Osteoblast (primary cell): Measurements from ENCODE around the gene HMCES. TPM values are rescaled to one million over a fixed set of nuclear protein-coding genes. Genes with fewer than 3 reads are reported as not detected.

Source experiments
- DNase-seq: peaks from one replicate; pipeline ENCODE4 v3.0.0; 2011; ENCODE audit warnings: low spot score, mixed read lengths; ENCODE audit not compliant: insufficient read length; ENCODE audit errors: missing footprints
- H2AFZ ChIP-seq: 2 replicates; pipeline ENCODE4 v1.6.0; 2011; ENCODE audit warnings: mild to moderate bottlenecking, low read length
- H3K27ac ChIP-seq: 2 replicates; pipeline ENCODE4 v1.5.1; 2011; ENCODE audit warnings: mild to moderate bottlenecking, low read depth, low read length, moderate library complexity
- H3K27me3 ChIP-seq: 2 replicates; pipeline ENCODE4 v1.6.0; 2012; ENCODE audit warnings: mild to moderate bottlenecking, control low read depth, inconsistent platforms, low read length, moderate library complexity; ENCODE audit not compliant: insufficient read depth
- H3K36me3 ChIP-seq: 2 replicates; pipeline ENCODE4 v1.5.1; 2011; ENCODE audit warnings: mild to moderate bottlenecking, low read length, control low read depth, moderate library complexity; ENCODE audit not compliant: insufficient read depth
- H3K4me1 ChIP-seq: 2 replicates; pipeline ENCODE4 v1.5.1; 2011; ENCODE audit warnings: mild to moderate bottlenecking, low read length, control low read depth, moderate library complexity; ENCODE audit not compliant: insufficient read depth
- H3K4me2 ChIP-seq: 2 replicates; pipeline ENCODE4 v1.6.0; 2011; ENCODE audit warnings: mild to moderate bottlenecking, low read length; ENCODE audit not compliant: insufficient read depth
- H3K4me3 ChIP-seq: fragments of 200-600 bp; sonication (generic); 3 replicates; pipeline ENCODE4 v1.5.1; 2012; ENCODE audit warnings: mild to moderate bottlenecking, low read length, inconsistent platforms; ENCODE audit not compliant: insufficient read depth
- H3K79me2 ChIP-seq: 2 replicates; pipeline ENCODE4 v1.6.0; 2012; ENCODE audit warnings: mild to moderate bottlenecking, low read length, control low read depth, inconsistent platforms; ENCODE audit not compliant: insufficient read depth
- H3K9me3 ChIP-seq: 2 replicates; pipeline ENCODE4 v1.5.1; 2011; ENCODE audit warnings: low read depth, low read length, control low read depth
- H4K20me1 ChIP-seq: 2 replicates; pipeline ENCODE4 v1.6.0; 2012; ENCODE audit warnings: mild to moderate bottlenecking, low read length, control low read depth; ENCODE audit not compliant: insufficient read depth
- CTCF ChIP-seq: IDR thresholded peaks from 2 replicates; pipeline ENCODE4 v1.5.1; 2011; ENCODE audit warnings: mild to moderate bottlenecking, low read depth, low read length, moderate library complexity; ENCODE audit errors: extremely low read depth
- total RNA-seq: library from RNA; depleted of rRNA; stranded (reverse); fragments of >200 nt; gene quantifications from 2 replicates; pipeline ENCODE4 v1.2.3, GENCODE V29; 2012

The HMCES gene
- 10.5 and 11.8 TPM in 2 replicates for total RNA-seq

- Histone ChIP-seq H3K36me3 (peaks cover 43% of the 10 kb centered on the region), H3K4me1 (peaks cover 17% of the 10 kb centered on the region), H3K27me3 (no peaks in the 10 kb centered on the region), H3K4me2 (peak within 1 kb of the TSS; percentile 89), H3K79me2 (peaks cover 19% of the 10 kb centered on the region), H3K27ac (peak within 1 kb of the TSS; percentile 77), H3K4me3 (peak within 1 kb of the TSS; percentile 81), H4K20me1 (peaks cover 18% of the 10 kb centered on the region), H3K9me3 (no peaks in the 10 kb centered on the region), H2AFZ (peak within 1 kb of the TSS; percentile 77)
- peak; percentile 97 for DNase-seq
- TF ChIP-seq CTCF, result no peak
Measured at GRCh38 chr3:129278439-129278965, at the start of gene HMCES. Gene HMCES (plus strand): TSS chr3:129278870. CDS start chr3:129279733, 863 bp downstream.

- Histone ChIP-seq H3K4me2 (peak overlapping the region; percentile 42), H3K27ac (peak overlapping the region; percentile 84), H3K36me3 (no peaks in the 10 kb centered on the region), H3K79me2 (no peaks in the 10 kb centered on the region), H3K4me1 (peaks cover 47% of the 10 kb centered on the region), H2AFZ (peak overlapping the region; percentile 90), H3K27me3 (no peaks in the 10 kb centered on the region), H3K4me3 (no peak overlapping the region), H4K20me1 (no peaks in the 10 kb centered on the region), H3K9me3 (no peaks in the 10 kb centered on the region)
- peak; percentile 78 for DNase-seq
- TF ChIP-seq CTCF, result no peak
Measured at GRCh38 chr3:129228891-129229585, 49.6 kb upstream of the HMCES start.

- DNase-seq, result peak; percentile 93
- no peak for TF ChIP-seq CTCF
- Histone ChIP-seq H3K4me2 (no peak overlapping the region), H3K79me2 (no peaks in the 10 kb centered on the region), H4K20me1 (no peaks in the 10 kb centered on the region), H3K27me3 (no peaks in the 10 kb centered on the region), H2AFZ (no peak overlapping the region), H3K36me3 (no peaks in the 10 kb centered on the region), H3K4me1 (peaks cover 36% of the 10 kb centered on the region), H3K9me3 (no peaks in the 10 kb centered on the region), H3K27ac (peak overlapping the region; percentile 4), H3K4me3 (no peak overlapping the region)
Measured at GRCh38 chr3:129230311-129231019, 48.2 kb upstream of the HMCES start.
